Measurements from ENCODE around the gene SASH1.

The SASH1 gene

DNA sequence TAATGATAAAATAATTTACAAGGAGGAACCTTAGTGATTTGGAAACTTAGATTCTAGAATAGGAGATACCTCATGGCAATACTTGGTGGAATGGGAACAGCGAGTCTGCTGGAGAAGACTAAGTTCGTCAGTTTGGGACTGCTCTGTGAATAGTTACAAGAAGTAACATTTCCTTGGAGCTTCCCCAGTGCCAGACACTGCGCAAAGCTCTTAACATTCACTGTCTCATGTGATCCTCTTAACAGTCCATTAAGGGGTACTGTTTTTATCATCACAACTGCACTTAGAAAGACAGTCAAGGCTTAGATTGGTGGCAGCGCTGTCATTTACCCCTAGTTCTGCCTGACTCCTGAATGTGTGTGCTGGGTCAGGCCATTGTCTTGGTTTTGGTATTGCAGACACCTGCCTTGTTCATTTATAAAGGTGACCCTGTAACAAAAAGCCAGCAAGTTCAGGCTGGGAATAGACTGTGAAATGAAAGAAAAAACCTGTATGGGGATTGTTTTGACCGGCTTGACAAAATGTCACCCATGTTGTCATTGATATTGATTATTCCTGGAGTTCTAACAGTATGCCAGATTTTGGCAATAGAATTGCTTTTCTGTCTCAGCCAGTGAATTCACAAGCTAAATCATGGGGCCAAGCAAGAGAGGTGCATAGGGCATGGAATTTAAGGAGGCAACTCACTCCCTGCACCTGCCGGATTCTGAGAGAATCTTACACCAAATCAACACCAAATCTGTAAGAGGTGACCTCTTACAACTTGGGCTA is 118.4 kb downstream of the SASH1 start:
- no peaks in the 10 kb centered on the region for H3K27me3 ChIP-seq
- no peak overlapping the region for H3K4me3 ChIP-seq
- no peaks in the 10 kb centered on the region for H3K36me3 ChIP-seq
- H3K9me3 ChIP-seq = no peaks in the 10 kb centered on the region
- no peak overlapping the region for H3K27ac ChIP-seq
- intact Hi-C loops (cut with DNase I; ENCODE audit: low total_unique reads) = loop anchor here (5.0 to 10.0 kb wide), 3 partner anchors 64 to 279 kb away; partner anchors contain the start of gene SASH1
- H3K4me1 ChIP-seq = peaks cover 0 to 40% (median 16%) of the 10 kb centered on the region in 4 donors
- TF ChIP-seq CTCF (IDR thresholded peaks at IDR 0.05) = no peak
- no peak for DNase-seq

GRCh38 chr6:148461986-148462577 is 119.4 kb downstream of the SASH1 start:
- peaks cover 0 to 49% (median 21%) of the 10 kb centered on the region in 4 donors for H3K4me1 ChIP-seq
- DNase-seq = no peak
- H3K27ac ChIP-seq = no peak overlapping the region
- no peak overlapping the region for H3K4me3 ChIP-seq
- intact Hi-C loops (cut with DNase I; ENCODE audit: low total_unique reads) = loop anchor here (5.0 to 10.0 kb wide), 3 partner anchors 63 to 280 kb away; partner anchors contain the start of gene SASH1
- H3K36me3 ChIP-seq = no peaks in the 10 kb centered on the region
- no peak for TF ChIP-seq CTCF (IDR thresholded peaks at IDR 0.05)
- no peaks in the 10 kb centered on the region for H3K9me3 ChIP-seq
- H3K27me3 ChIP-seq = no peaks in the 10 kb centered on the region

GRCh38 chr6:148463671-148464070 is 121.0 kb downstream of the SASH1 start:
- intact Hi-C loops (cut with DNase I; ENCODE audit: low total_unique reads) = loop anchor here (5.0 to 10.0 kb wide), 3 partner anchors 61 to 281 kb away; partner anchors contain the start of gene SASH1
- Histone ChIP-seq H3K27ac (peak overlapping the region in 1 of 2 donors; percentile 16), H3K9me3 (no peaks in the 10 kb centered on the region), H3K4me1 (peaks cover 0 to 49% (median 21%) of the 10 kb centered on the region in 4 donors), H3K4me3 (no peak overlapping the region), H3K36me3 (no peaks in the 10 kb centered on the region), H3K27me3 (no peaks in the 10 kb centered on the region)
- no peak for DNase-seq
- TF ChIP-seq CTCF (IDR thresholded peaks at IDR 0.05) = no peak

- Histone ChIP-seq H3K27me3 (no peaks in the 10 kb centered on the region), H3K36me3 (no peaks in the 10 kb centered on the region), H3K4me3 (no peak overlapping the region), H3K4me1 (peaks cover 0 to 49% (median 21%) of the 10 kb centered on the region in 4 donors), H3K9me3 (no peaks in the 10 kb centered on the region), H3K27ac (peak overlapping the region in 1 of 2 donors; percentile 61)
- intact Hi-C loops (cut with DNase I; ENCODE audit: low total_unique reads) = loop anchor here (5.0 to 10.0 kb wide), 3 partner anchors 60 to 282 kb away; partner anchors contain the start of gene SASH1
- DNase-seq = peak; percentile 80 to 81
- TF ChIP-seq CTCF (IDR thresholded peaks at IDR 0.05) = peak; percentile 87 to 89
These were observed 121.8 kb downstream of the SASH1 start for GRCh38 chr6:148464319-148465010.

- peaks cover 0 to 49% (median 21%) of the 10 kb centered on the region in 4 donors for H3K4me1 ChIP-seq
These were observed 122.3 kb downstream of the SASH1 start for GRCh38 chr6:148465011-148465335.

More at GRCh38 chr6:148465011-148465335, 122.3 kb downstream of the SASH1 start:
- peak overlapping the region; percentile 36 to 61 for H3K27ac ChIP-seq
- TF ChIP-seq CTCF (IDR thresholded peaks at IDR 0.05) = no peak
- H3K4me3 ChIP-seq = no peak overlapping the region
- no peaks in the 10 kb centered on the region for H3K9me3 ChIP-seq
- intact Hi-C loops (cut with DNase I; ENCODE audit: low total_unique reads) = loop anchor here (10.0 kb wide), 2 partner anchors 60 to 120 kb away; partner anchors contain the start of gene SASH1
- H3K27me3 ChIP-seq = no peaks in the 10 kb centered on the region
- no peak for DNase-seq
- H3K36me3 ChIP-seq = no peaks in the 10 kb centered on the region

Data from tibial artery (tissue), 4 donors.